ENCODE measurements around the gene DNAJC28. TPM values are rescaled to one million over a fixed set of nuclear protein-coding genes. Genes with fewer than 3 reads are reported as not detected.

The DNAJC28 gene
- total RNA-seq, 2 donors from 2014 or later = 2.3 to 4.4 TPM

DNA sequence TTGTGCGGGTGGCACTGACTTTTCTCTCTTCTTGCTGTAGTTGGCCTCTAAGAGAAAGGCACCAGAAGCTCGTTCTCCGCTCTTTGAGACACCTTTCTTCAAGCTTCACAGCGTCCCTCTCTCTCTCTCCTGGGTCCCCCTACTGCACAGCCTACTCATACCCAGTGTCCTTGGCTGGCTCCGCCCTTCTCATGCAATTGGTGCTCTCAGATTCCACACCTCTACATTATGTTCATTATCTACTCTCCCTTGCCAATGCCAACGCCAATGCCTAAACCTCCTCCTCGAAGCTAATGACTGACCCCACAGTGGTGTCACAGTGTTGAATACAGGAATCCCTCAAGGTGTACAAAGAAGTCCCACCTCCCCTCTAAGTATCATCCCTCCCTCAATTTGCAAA, 4.8 kb upstream of the DNAJC28 start:
- Histone ChIP-seq H3K27ac (no peak overlapping the region), H3K4me3 (no peak overlapping the region), H3K27me3 (replicated peaks; ENCODE audit: insufficient read depth) (no peaks in the 10 kb centered on the region), H3K36me3 (no peaks in the 10 kb centered on the region), H3K4me1 (replicated peaks) (no peaks in the 10 kb centered on the region), H3K9me3 (no peaks in the 10 kb centered on the region)
- no peak for DNase-seq (ENCODE audit: low spot score)
- WGBS = 60% methylated on average over 7 of the region's 7 CpGs
- TF ChIP-seq POLR2A (IDR thresholded peaks at IDR 0.05) (no peak), POLR2AphosphoS5 (IDR thresholded peaks at IDR 0.05) (no peak)
- TF ChIP-seq, protein P1, sequence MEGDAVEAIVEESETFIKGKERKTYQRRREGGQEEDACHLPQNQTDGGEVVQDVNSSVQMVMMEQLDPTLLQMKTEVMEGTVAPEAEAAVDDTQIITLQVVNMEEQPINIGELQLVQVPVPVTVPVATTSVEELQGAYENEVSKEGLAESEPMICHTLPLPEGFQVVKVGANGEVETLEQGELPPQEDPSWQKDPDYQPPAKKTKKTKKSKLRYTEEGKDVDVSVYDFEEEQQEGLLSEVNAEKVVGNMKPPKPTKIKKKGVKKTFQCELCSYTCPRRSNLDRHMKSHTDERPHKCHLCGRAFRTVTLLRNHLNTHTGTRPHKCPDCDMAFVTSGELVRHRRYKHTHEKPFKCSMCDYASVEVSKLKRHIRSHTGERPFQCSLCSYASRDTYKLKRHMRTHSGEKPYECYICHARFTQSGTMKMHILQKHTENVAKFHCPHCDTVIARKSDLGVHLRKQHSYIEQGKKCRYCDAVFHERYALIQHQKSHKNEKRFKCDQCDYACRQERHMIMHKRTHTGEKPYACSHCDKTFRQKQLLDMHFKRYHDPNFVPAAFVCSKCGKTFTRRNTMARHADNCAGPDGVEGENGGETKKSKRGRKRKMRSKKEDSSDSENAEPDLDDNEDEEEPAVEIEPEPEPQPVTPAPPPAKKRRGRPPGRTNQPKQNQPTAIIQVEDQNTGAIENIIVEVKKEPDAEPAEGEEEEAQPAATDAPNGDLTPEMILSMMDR (IDR thresholded peaks at IDR 0.05) = no peak
- intact Hi-C loops (cut with DNase I) = no loop called here

DNA sequence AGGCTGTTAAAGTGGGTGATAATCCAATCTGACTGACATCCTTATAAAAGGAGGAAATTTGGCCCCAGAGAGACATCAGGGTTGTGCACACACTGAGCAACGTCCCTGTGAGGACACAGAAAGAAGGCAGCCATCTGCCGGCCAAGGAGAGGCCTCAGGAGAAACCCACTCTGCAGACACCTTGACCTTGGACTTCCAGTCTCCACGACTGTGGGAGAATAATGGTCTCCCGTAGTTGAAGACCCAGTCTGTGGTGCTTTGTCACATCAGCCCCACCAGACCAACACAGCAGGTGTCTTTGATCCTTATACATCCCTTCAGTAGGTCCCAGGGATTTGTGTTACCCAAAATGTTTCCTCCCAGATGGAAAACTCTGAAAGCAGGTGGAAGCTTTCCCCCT, 4.2 kb upstream of the DNAJC28 start:
- H3K9me3 ChIP-seq = no peaks in the 10 kb centered on the region
- intact Hi-C loops (cut with DNase I) = no loop called here
- H3K27me3 ChIP-seq (replicated peaks; ENCODE audit: insufficient read depth) = no peaks in the 10 kb centered on the region
- 48% methylated on average over 4 of the region's 4 CpGs for WGBS
- no peak for DNase-seq (ENCODE audit: low spot score)
- H3K36me3 ChIP-seq = no peaks in the 10 kb centered on the region
- H3K4me1 ChIP-seq (replicated peaks) = no peaks in the 10 kb centered on the region
- TF ChIP-seq, protein P1 (IDR thresholded peaks at IDR 0.05) = no peak
- TF ChIP-seq POLR2A (IDR thresholded peaks at IDR 0.05) = no peak
- TF ChIP-seq POLR2AphosphoS5 (IDR thresholded peaks at IDR 0.05) = no peak
- H3K4me3 ChIP-seq = no peak overlapping the region
- no peak overlapping the region for H3K27ac ChIP-seq

DNA sequence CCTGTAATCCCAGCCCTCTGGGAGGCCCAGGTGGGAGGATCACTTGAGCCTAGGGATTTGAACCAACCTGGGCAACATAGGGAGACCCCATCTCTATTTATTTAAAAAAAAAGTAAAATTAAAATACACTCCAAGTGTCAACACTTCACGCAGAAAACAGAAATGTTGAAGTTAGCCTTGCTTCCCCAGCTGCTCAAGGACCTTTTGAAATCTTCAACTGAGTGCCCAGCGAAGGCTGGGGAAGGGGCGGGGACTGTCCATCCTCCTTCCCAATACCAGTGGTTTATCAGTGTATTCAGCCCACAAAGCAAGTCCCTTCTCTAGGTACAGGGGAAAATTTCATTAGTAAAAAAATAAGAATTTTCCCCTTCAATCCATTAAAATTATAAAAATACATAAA, 2.2 kb upstream of the DNAJC28 start:
- intact Hi-C loops (cut with DNase I) = no loop called here
- DNase-seq (ENCODE audit: low spot score) = no peak
- 89% methylated on average over 3 of the region's 3 CpGs for WGBS
- no peaks in the 10 kb centered on the region for H3K27me3 ChIP-seq (replicated peaks; ENCODE audit: insufficient read depth)
- no peaks in the 10 kb centered on the region for H3K9me3 ChIP-seq
- no peak overlapping the region for H3K4me3 ChIP-seq
- no peak overlapping the region for H3K27ac ChIP-seq
- no peaks in the 10 kb centered on the region for H3K4me1 ChIP-seq (replicated peaks)
- TF ChIP-seq POLR2AphosphoS5 (IDR thresholded peaks at IDR 0.05) (no peak), POLR2A (IDR thresholded peaks at IDR 0.05) (no peak)
- TF ChIP-seq, protein P1 (IDR thresholded peaks at IDR 0.05) = no peak
- no peaks in the 10 kb centered on the region for H3K36me3 ChIP-seq

DNA sequence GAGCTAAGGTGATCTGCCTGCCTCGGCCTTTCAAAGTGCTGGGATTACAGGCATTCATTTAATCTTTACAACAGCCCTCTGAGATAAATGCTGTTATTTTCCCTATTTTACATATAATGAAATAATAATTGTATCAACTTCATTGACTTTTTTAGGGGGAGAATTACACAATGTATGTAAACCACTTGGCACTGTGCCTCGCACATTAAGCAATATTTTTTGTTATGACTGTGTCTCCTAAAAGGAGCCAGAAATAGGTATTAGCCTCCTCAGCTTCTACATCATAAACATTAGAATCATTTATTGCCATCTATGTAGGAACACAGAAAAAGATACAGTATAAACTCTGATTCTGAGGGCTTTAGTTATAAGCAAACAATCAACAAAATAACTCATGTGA, 1.1 kb upstream of the DNAJC28 start:
- H3K27ac ChIP-seq = no peak overlapping the region
- 63% methylated on average over 2 of the region's 2 CpGs for WGBS
- no peaks in the 10 kb centered on the region for H3K27me3 ChIP-seq (replicated peaks; ENCODE audit: insufficient read depth)
- TF ChIP-seq POLR2AphosphoS5 (IDR thresholded peaks at IDR 0.05) = no peak
- TF ChIP-seq POLR2A (IDR thresholded peaks at IDR 0.05) = no peak
- TF ChIP-seq, protein P1 (IDR thresholded peaks at IDR 0.05) = no peak
- no peaks in the 10 kb centered on the region for H3K4me1 ChIP-seq (replicated peaks)
- no peak overlapping the region for H3K4me3 ChIP-seq
- H3K36me3 ChIP-seq = no peaks in the 10 kb centered on the region
- no peak for DNase-seq (ENCODE audit: low spot score)
- intact Hi-C loops (cut with DNase I) = no loop called here
- no peaks in the 10 kb centered on the region for H3K9me3 ChIP-seq

DNA sequence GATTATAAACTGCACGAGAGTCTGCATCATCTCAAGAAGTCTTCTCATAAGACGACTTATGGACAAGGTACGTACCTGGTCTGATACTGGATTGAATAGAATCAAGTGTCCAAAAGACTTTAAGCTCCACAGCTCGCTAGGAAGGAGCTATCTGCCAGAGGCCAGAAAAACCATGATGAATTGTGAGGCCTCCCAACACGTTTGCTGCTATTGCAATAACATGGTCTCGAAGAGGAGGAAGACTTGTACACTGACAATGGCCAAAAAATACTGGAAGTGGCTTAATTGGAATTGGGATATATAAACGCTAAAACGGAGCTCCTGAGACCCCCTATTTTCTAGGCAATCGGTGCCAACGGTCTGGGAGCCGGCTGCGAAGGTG, 534 bp downstream of the DNAJC28 start:
- no peak for TF ChIP-seq POLR2AphosphoS5 (IDR thresholded peaks at IDR 0.05)
- no peak for TF ChIP-seq POLR2A (IDR thresholded peaks at IDR 0.05)
- TF ChIP-seq, protein P1 (IDR thresholded peaks at IDR 0.05) = no peak
- H3K4me1 ChIP-seq (replicated peaks) = no peaks in the 10 kb centered on the region
- no peaks in the 10 kb centered on the region for H3K9me3 ChIP-seq
- no peaks in the 10 kb centered on the region for H3K36me3 ChIP-seq
- WGBS = 9% methylated on average over 12 of the region's 12 CpGs
- intact Hi-C loops (cut with DNase I) = no loop called here
- DNase-seq (ENCODE audit: low spot score) = no peak
- H3K27ac ChIP-seq = peak overlapping the region; percentile 79 to 82
- no peaks in the 10 kb centered on the region for H3K27me3 ChIP-seq (replicated peaks; ENCODE audit: insufficient read depth)
- peak overlapping the region; percentile 59 to 67 for H3K4me3 ChIP-seq

Measured in prostate gland (tissue), 2 donors.